H9 (cell line): ENCODE measurements around the gene HPCAL1. TPM values are rescaled to one million over a fixed set of nuclear protein-coding genes. Genes with fewer than 3 reads are reported as not detected.

Source experiments
- DNase-seq: peaks from one replicate; pipeline ENCODE4 v3.0.0-alpha.2; 2017
- H2AFZ ChIP-seq: one replicate; pipeline ENCODE4 v1.6.1; 2013; ENCODE audit warnings: mild to moderate bottlenecking, low read length, control low read depth, moderate library complexity
- H2AK5ac ChIP-seq: 2 replicates; pipeline ENCODE4 v1.6.1; 2013; ENCODE audit warnings: low read length, control low read depth, mixed read lengths; ENCODE audit not compliant: insufficient read length
- H2BK120ac ChIP-seq: one replicate; pipeline ENCODE4 v1.6.1; 2013; ENCODE audit warnings: low read depth, mild to moderate bottlenecking, low read length, control low read depth, inconsistent platforms; ENCODE audit not compliant: poor library complexity, severe bottlenecking
- H2BK12ac ChIP-seq: 2 replicates; pipeline ENCODE4 v1.6.1; 2013; ENCODE audit warnings: low read length, control low read depth, mixed read lengths, low read depth; ENCODE audit not compliant: insufficient read length
- H2BK15ac ChIP-seq: 2 replicates; pipeline ENCODE4 v1.6.1; 2013; ENCODE audit warnings: low read depth, low read length, control low read depth
- H2BK20ac ChIP-seq: one replicate; pipeline ENCODE4 v1.6.1; 2013; ENCODE audit warnings: low read depth, mild to moderate bottlenecking, low read length, control low read depth, inconsistent platforms; ENCODE audit not compliant: poor library complexity, severe bottlenecking
- H2BK5ac ChIP-seq: 2 replicates; pipeline ENCODE4 v1.6.1; 2013; ENCODE audit warnings: low read length, control low read depth, mixed read lengths; ENCODE audit not compliant: insufficient read length
- H3K14ac ChIP-seq: 2 replicates; pipeline ENCODE4 v1.6.1; 2013; ENCODE audit warnings: low read length, control low read depth; ENCODE audit not compliant: insufficient read depth
- H3K18ac ChIP-seq: 2 replicates; pipeline ENCODE4 v1.6.1; 2013; ENCODE audit warnings: low read depth, mild to moderate bottlenecking, mixed read lengths, low read length, control low read depth; ENCODE audit not compliant: insufficient read length
- H3K23ac ChIP-seq: 2 replicates; pipeline ENCODE4 v1.6.1; 2013; ENCODE audit warnings: low read length, control low read depth, mixed read lengths, low read depth; ENCODE audit not compliant: insufficient read length
- H3K23me2 ChIP-seq: 2 replicates; pipeline ENCODE4 v1.6.1; 2013; ENCODE audit warnings: low read depth, mild to moderate bottlenecking, mixed read lengths, low read length, control low read depth; ENCODE audit not compliant: insufficient read length, poor library complexity, severe bottlenecking
- H3K27ac ChIP-seq: 2 replicates; pipeline ENCODE4 v1.5.1; 2013; ENCODE audit warnings: low read length, control low read depth, mixed read lengths, low read depth; ENCODE audit not compliant: insufficient read length
- H3K27me3 ChIP-seq: 2 replicates; pipeline ENCODE4 v1.6.1; 2013; ENCODE audit warnings: low read length, control low read depth, inconsistent platforms; ENCODE audit not compliant: insufficient read depth
- H3K4ac ChIP-seq: 2 replicates; pipeline ENCODE4 v1.6.1; 2013; ENCODE audit warnings: low read depth, mild to moderate bottlenecking, control low read depth, inconsistent platforms, low read length, moderate library complexity
- H3K4me1 ChIP-seq: 2 replicates; pipeline ENCODE4 v1.6.1; 2013; ENCODE audit warnings: low read length, control low read depth, inconsistent platforms; ENCODE audit not compliant: insufficient read depth
- H3K4me2 ChIP-seq: 2 replicates; pipeline ENCODE4 v1.6.1; 2013; ENCODE audit warnings: low read length, control low read depth, mixed read lengths; ENCODE audit not compliant: insufficient read length, insufficient read depth
- H3K56ac ChIP-seq: 2 replicates; pipeline ENCODE4 v1.6.1; 2013; ENCODE audit warnings: low read depth, mild to moderate bottlenecking, mixed read lengths, low read length, control low read depth; ENCODE audit not compliant: insufficient read length
- H3K79me1 ChIP-seq: 2 replicates; pipeline ENCODE4 v1.6.1; 2013; ENCODE audit warnings: low read depth, mild to moderate bottlenecking, moderate library complexity, low read length, control low read depth, inconsistent platforms; ENCODE audit not compliant: insufficient read depth, poor library complexity, severe bottlenecking
- H3K79me2 ChIP-seq: 2 replicates; pipeline ENCODE4 v1.6.1; 2013; ENCODE audit warnings: low read length, control low read depth, inconsistent platforms; ENCODE audit not compliant: insufficient read depth
- H3K9ac ChIP-seq: 2 replicates; pipeline ENCODE4 v1.6.1; 2013; ENCODE audit warnings: low read length, control low read depth, mixed read lengths; ENCODE audit not compliant: insufficient read length; ENCODE audit errors: extremely low read depth
- H3K9me3 ChIP-seq: one replicate; pipeline ENCODE4 v1.6.1; 2013; ENCODE audit warnings: low read depth, low read length, inconsistent platforms; ENCODE audit not compliant: control insufficient read depth
- H3T11ph ChIP-seq: one replicate; pipeline ENCODE4 v1.6.1; 2013; ENCODE audit warnings: mild to moderate bottlenecking, low read length, control low read depth, inconsistent platforms
- H4K20me1 ChIP-seq: one replicate; pipeline ENCODE4 v1.6.1; 2013; ENCODE audit not compliant: control insufficient read depth, insufficient read length, insufficient read depth
- H4K5ac ChIP-seq: 2 replicates; pipeline ENCODE4 v1.6.1; 2013; ENCODE audit warnings: low read depth, mild to moderate bottlenecking, mixed read lengths, low read length, control low read depth; ENCODE audit not compliant: insufficient read length
- H4K8ac ChIP-seq: replicated peaks from 2 replicates; pipeline ENCODE4 v1.6.1; 2013; ENCODE audit warnings: low read length, control low read depth, mixed read lengths, low read depth; ENCODE audit not compliant: insufficient read length
- H4K91ac ChIP-seq: 2 replicates; pipeline ENCODE4 v1.6.1; 2013; ENCODE audit warnings: low read depth, mild to moderate bottlenecking, moderate library complexity, mixed read lengths, low read length, control low read depth; ENCODE audit not compliant: insufficient read length
- H3K27ac Mint-ChIP-seq, 3 experiments: 2 replicates in 2 of 3; 3 replicates in 1 of 3; pipeline ENCODE4 v1.8.0; 2020 to 2021; ENCODE audit warnings: mixed read lengths in 3 of 3, mild to moderate bottlenecking in 1 of 3, moderate library complexity in 1 of 3
- H3K27me3 Mint-ChIP-seq: 2 replicates; pipeline ENCODE4 v1.8.0; 2021; ENCODE audit warnings: low read depth, mild to moderate bottlenecking, moderate library complexity, mixed read lengths
- H3K36me3 Mint-ChIP-seq, 3 experiments: 2 replicates in 2 of 3; 3 replicates in 1 of 3; pipeline ENCODE4 v1.8.0; 2020 to 2021; ENCODE audit warnings: low read depth in 3 of 3, mixed read lengths in 3 of 3; ENCODE audit not compliant: insufficient read depth in 1 of 3
- H3K4me1 Mint-ChIP-seq, 2 experiments: 2 replicates each; pipeline ENCODE4 v1.8.0; 2020; ENCODE audit warnings: mixed read lengths in 2 of 2
- H3K4me3 Mint-ChIP-seq, 2 experiments: 2 replicates in 1 of 2; 3 replicates in 1 of 2; pipeline ENCODE4 v1.8.0; 2020 to 2021; ENCODE audit warnings: mild to moderate bottlenecking in 2 of 2, mixed read lengths in 2 of 2, moderate library complexity in 1 of 2
- H3K9me3 Mint-ChIP-seq, 2 experiments: 2 replicates in 1 of 2; 3 replicates in 1 of 2; pipeline ENCODE4 v1.8.0; 2020; ENCODE audit warnings: mild to moderate bottlenecking in 2 of 2, mixed read lengths in 2 of 2, moderate library complexity in 1 of 2
- CTCF ChIP-seq: fragments of 200-600 bp; sonication (generic); conservative IDR thresholded peaks from 3 replicates; pipeline ENCODE4 v1.8.0; 2021; ENCODE audit warnings: antibody characterized with exemption, mild to moderate bottlenecking
- WGBS: extraction: QIAGEN DNeasy Blood & Tissue Kit; methylation state at CpG from one replicate; pipeline ENCODE4 v1.1.7; 2013; ENCODE audit warnings: missing lambda C conversion rate, low lambda C conversion rate, mixed read lengths; ENCODE audit not compliant: insufficient read length; ENCODE audit errors: extremely low coverage; 5-methylcytosine and 5-hydroxymethylcytosine counted together
- total RNA-seq: library from RNA; stranded (reverse); gene quantifications from 2 replicates; pipeline ENCODE4 v1.2.1, GENCODE V29; 2021

Gene HPCAL1
- total RNA-seq, 1 experiment from 2014 or later, result 4.7 TPM

- Mint-ChIP-seq H3K4me3 (no peak overlapping the region; a peak in 1 of 5 replicates), H3K4me1 (peaks cover 5 to 12% of the 10 kb centered on the region in 2 experiments), H3K9me3 (no peaks in the 10 kb centered on the region), H3K27me3 (peaks cover 3% of the 10 kb centered on the region), H3K36me3 (no peaks in the 10 kb centered on the region), H3K27ac (no peak overlapping the region)
- Histone ChIP-seq H4K5ac (no peak overlapping the region), H2BK5ac (no peak overlapping the region), H2BK20ac (no peak overlapping the region), H3K27me3 (no peaks in the 10 kb centered on the region), H4K8ac (no peak overlapping the region), H2BK15ac (no peak overlapping the region), H3K27ac (no peak overlapping the region), H2BK12ac (no peak overlapping the region), H3K9ac (no peak overlapping the region), H2AK5ac (no peak overlapping the region), H3K14ac (no peak overlapping the region), H3K4ac (no peak overlapping the region), H3K23me2 (no peaks in the 10 kb centered on the region), H3K56ac (no peak overlapping the region), H3K18ac (peak overlapping the region; percentile 7), H3K79me2 (no peaks in the 10 kb centered on the region), H3T11ph (no peak overlapping the region), H4K20me1 (no peaks in the 10 kb centered on the region), H3K4me1 (no peaks in the 10 kb centered on the region), H2AFZ (no peak overlapping the region), H3K4me2 (no peak overlapping the region), H4K91ac (no peak overlapping the region), H2BK120ac (no peak overlapping the region), H3K9me3 (no peaks in the 10 kb centered on the region), H3K23ac (no peak overlapping the region), H3K79me1 (no peaks in the 10 kb centered on the region)
- TF ChIP-seq CTCF, result no peak
- DNase-seq, result no peak
- WGBS, result no CpG with 5 or more reads among the region's 16 CpGs
Measured at GRCh38 chr2:10257500-10258147, 45.1 kb upstream of the HPCAL1 start.
